ENCODE data around the gene TMEM184B. TPM values are rescaled to one million over a fixed set of nuclear protein-coding genes. Genes with fewer than 3 reads are reported as not detected.

The TMEM184B gene
- total RNA-seq, 1 donor from 2014 or later = 39.1 TPM

DNA sequence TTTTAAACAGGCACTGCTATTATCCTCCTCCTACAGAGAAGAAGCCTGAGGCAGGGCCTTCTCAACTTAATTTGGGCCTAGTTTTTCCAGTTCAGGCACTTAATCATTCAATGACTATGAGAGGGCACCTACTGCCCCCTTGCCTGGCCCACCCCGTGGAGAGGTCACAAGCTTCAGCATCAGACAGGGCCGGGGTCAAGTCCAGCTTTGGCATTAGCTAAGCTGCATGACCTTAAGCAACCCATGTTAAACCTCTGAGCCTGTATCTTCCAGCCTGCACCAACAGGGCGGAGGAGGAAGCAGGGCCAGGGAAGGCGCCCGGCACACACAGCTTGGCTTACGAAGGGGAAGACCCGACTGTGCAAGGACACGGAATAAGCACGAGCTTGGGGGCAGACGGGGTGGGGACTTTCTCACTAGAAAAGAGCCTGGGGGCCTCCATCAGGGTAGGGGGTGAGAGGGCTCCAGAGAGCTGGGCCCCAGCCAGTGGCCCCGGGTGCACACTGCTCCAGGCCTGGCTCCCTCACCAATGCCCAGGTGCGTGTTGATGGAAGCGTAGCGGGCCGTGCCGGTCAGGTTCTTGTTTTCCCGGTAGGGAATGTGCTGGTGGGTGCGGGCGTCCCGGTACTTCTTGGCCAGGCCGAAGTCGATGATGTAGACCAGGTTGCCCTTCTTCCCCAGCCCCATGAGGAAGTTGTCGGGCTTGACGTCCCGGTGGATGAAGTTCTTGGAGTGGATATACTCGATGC, 27.6 kb upstream of the TMEM184B start:
- no peaks in the 10 kb centered on the region for H3K27me3 Mint-ChIP-seq (ENCODE audit: insufficient read depth)
- peaks cover 24% of the 10 kb centered on the region for H3K36me3 Mint-ChIP-seq (ENCODE audit: low read depth)
- no peak overlapping the region for H3K4me3 Mint-ChIP-seq
- peaks cover 3% of the 10 kb centered on the region for H3K4me1 Mint-ChIP-seq (ENCODE audit: low read depth)
- DNase-seq (ENCODE audit: low spot score) = no peak
- H3K27ac Mint-ChIP-seq = no peak overlapping the region
- intact Hi-C loops (cut with micrococcal nuclease) = no loop called here
- H3K9me3 Mint-ChIP-seq = no peaks in the 10 kb centered on the region

DNA sequence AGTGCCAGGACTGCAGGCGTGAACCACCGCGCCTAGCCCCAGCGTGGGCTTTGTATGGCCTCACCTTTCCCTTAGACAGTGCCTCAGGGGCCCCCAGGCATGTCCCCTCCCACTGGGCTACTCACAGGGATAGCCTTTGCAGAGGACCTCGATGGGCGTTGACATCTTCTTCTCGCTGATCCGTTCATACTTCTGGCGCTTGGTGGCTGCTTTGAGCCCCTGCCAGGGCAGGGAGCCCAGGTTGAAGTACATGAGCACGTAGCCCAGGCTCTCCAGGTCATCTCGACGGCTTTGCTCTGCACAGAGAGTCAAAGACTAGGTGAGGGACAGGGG, 26.9 kb upstream of the TMEM184B start:
- Mint-ChIP-seq H3K27ac (no peak overlapping the region), H3K4me3 (no peak overlapping the region), H3K36me3 (ENCODE audit: low read depth) (peaks cover 24% of the 10 kb centered on the region), H3K9me3 (no peaks in the 10 kb centered on the region), H3K27me3 (ENCODE audit: insufficient read depth) (no peaks in the 10 kb centered on the region), H3K4me1 (ENCODE audit: low read depth) (no peaks in the 10 kb centered on the region)
- intact Hi-C loops (cut with micrococcal nuclease) = no loop called here
- DNase-seq (ENCODE audit: low spot score) = no peak

DNA sequence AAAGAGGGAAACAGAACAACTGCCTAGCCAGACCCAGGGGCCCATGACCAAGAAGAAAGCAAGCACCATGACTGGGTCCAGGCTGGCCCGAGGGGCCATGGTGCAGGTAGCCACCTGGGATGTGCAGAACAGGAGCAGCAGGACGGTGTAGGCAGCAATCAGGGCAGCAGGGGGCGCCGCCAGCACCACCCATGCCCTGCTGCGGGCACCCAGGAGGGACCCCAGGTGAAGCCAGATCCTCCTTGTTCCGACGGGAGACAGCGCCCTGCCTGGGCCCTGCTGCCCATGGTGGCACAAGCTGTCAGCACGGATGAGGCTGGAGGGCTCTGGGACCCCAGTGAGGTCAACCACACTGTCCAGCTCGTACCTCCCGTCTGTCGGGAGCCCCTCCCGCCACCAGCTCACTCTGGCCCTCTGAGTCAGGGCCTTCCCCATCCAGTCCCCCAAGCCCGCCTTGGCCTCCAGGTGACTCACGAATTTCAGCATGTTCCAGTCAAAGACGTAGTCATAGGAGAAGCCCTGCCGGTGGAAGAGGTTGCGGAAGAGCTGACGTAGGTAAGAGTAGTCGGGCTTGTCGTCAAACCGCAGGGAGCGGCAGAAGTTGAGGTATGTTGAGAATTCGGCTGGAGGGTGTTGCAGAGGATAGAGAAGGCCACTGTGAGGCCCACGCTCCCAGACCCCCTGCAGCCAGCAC, 25.6 kb upstream of the TMEM184B start:
- Mint-ChIP-seq H3K4me3 (no peak overlapping the region), H3K4me1 (ENCODE audit: low read depth) (no peaks in the 10 kb centered on the region), H3K27ac (no peak overlapping the region), H3K27me3 (ENCODE audit: insufficient read depth) (no peaks in the 10 kb centered on the region), H3K36me3 (ENCODE audit: low read depth) (peaks cover 19% of the 10 kb centered on the region), H3K9me3 (no peaks in the 10 kb centered on the region)
- no peak for DNase-seq (ENCODE audit: low spot score)
- intact Hi-C loops (cut with micrococcal nuclease) = no loop called here

DNA sequence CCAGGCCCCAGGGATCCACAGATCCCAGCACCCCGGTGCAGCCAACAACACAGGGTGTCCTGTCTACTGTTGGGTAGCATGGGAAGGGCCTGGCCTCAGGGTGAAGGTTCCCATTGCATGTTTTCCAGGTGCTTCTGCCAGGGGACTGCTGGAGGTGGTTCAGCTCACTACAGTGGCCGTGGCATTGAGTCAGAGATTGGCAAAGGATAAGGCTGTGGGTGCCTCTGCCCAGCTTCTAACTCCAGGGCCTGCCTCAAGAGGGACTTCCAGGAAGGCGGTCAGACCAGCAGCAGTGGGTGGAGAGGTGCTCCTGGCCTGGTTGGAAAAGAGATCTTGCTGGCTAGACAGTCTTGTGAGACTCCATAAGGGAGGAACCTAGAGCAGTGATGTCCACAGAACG, 23.6 kb upstream of the TMEM184B start:
- no peak for DNase-seq (ENCODE audit: low spot score)
- Mint-ChIP-seq H3K4me3 (no peak overlapping the region), H3K9me3 (no peaks in the 10 kb centered on the region), H3K27ac (no peak overlapping the region), H3K27me3 (ENCODE audit: insufficient read depth) (no peaks in the 10 kb centered on the region), H3K36me3 (ENCODE audit: low read depth) (peaks cover 18% of the 10 kb centered on the region), H3K4me1 (ENCODE audit: low read depth) (no peaks in the 10 kb centered on the region)
- intact Hi-C loops (cut with micrococcal nuclease) = no loop called here

- H3K4me3 Mint-ChIP-seq = no peak overlapping the region
- intact Hi-C loops (cut with micrococcal nuclease) = no loop called here
- no peak overlapping the region for H3K27ac Mint-ChIP-seq
- peaks cover 17% of the 10 kb centered on the region for H3K36me3 Mint-ChIP-seq (ENCODE audit: low read depth)
- no peaks in the 10 kb centered on the region for H3K27me3 Mint-ChIP-seq (ENCODE audit: insufficient read depth)
- H3K9me3 Mint-ChIP-seq = no peaks in the 10 kb centered on the region
- no peak for DNase-seq (ENCODE audit: low spot score)
- no peaks in the 10 kb centered on the region for H3K4me1 Mint-ChIP-seq (ENCODE audit: low read depth)
These were observed 23.1 kb upstream of the TMEM184B start for GRCh38 chr22:38295863-38296262.

DNA sequence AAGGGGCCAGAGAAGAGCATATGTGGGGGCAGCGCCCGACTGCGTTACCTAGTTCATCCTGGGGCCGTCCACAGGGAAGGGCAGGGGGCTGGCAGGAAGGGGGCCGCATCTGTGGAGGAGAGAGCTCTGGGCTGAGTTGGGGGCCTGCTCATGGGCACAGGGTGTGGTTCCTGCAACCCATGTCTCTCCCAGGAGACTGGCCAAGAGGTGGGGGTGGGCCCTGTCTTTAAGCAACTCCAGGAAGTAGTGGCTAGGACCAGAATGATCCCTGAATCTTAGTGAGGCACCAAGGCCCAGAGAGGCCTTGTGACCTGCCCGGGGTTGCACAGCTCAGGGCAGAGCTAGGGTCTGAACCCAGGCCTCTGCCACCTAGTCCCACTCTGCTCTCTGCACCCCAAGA, 22.5 kb upstream of the TMEM184B start:
- Mint-ChIP-seq H3K36me3 (ENCODE audit: low read depth) (peaks cover 14% of the 10 kb centered on the region), H3K4me3 (no peak overlapping the region), H3K9me3 (no peaks in the 10 kb centered on the region), H3K27ac (no peak overlapping the region), H3K4me1 (ENCODE audit: low read depth) (no peaks in the 10 kb centered on the region), H3K27me3 (ENCODE audit: insufficient read depth) (no peaks in the 10 kb centered on the region)
- DNase-seq (ENCODE audit: low spot score) = no peak
- intact Hi-C loops (cut with micrococcal nuclease) = no loop called here

DNA sequence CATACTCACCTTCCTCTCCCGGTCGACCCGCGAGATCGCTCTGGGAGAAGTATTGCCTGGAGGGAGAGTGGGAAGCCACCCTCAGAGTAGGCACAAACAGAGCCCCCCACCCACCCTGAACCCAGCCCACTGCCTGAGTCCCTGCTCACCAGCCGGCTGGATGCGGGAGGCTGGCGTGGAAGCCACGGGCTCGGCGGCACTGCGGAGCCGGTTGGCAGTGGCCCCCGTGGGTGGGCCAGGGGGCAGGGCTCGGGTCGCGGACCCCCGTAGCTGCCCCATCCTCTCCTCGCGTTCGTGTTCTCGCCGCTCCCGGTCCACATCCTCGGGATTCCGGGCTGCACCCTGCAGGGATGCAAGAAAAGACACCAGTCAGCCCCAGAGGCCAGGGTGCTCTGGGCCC, 21.4 kb upstream of the TMEM184B start:
- Mint-ChIP-seq H3K27ac (no peak overlapping the region), H3K9me3 (no peaks in the 10 kb centered on the region), H3K36me3 (ENCODE audit: low read depth) (peaks cover 7% of the 10 kb centered on the region), H3K27me3 (ENCODE audit: insufficient read depth) (no peaks in the 10 kb centered on the region), H3K4me3 (no peak overlapping the region), H3K4me1 (ENCODE audit: low read depth) (no peaks in the 10 kb centered on the region)
- intact Hi-C loops (cut with micrococcal nuclease) = no loop called here
- DNase-seq (ENCODE audit: low spot score) = no peak

GRCh38 chr22:38292694-38293093, 19.9 kb upstream of the TMEM184B start:
- H3K4me3 Mint-ChIP-seq = no peak overlapping the region
- no peaks in the 10 kb centered on the region for H3K9me3 Mint-ChIP-seq
- peaks cover 8% of the 10 kb centered on the region for H3K36me3 Mint-ChIP-seq (ENCODE audit: low read depth)
- H3K27me3 Mint-ChIP-seq (ENCODE audit: insufficient read depth) = no peaks in the 10 kb centered on the region
- intact Hi-C loops (cut with micrococcal nuclease) = no loop called here
- DNase-seq (ENCODE audit: low spot score) = no peak
- H3K27ac Mint-ChIP-seq = no peak overlapping the region
- H3K4me1 Mint-ChIP-seq (ENCODE audit: low read depth) = no peaks in the 10 kb centered on the region

- H3K36me3 Mint-ChIP-seq (ENCODE audit: low read depth) = peaks cover 8% of the 10 kb centered on the region
- H3K9me3 Mint-ChIP-seq = no peaks in the 10 kb centered on the region
- no peaks in the 10 kb centered on the region for H3K27me3 Mint-ChIP-seq (ENCODE audit: insufficient read depth)
- H3K4me1 Mint-ChIP-seq (ENCODE audit: low read depth) = no peaks in the 10 kb centered on the region
- no peak overlapping the region for H3K4me3 Mint-ChIP-seq
- no peak overlapping the region for H3K27ac Mint-ChIP-seq
- DNase-seq (ENCODE audit: low spot score) = no peak
- intact Hi-C loops (cut with micrococcal nuclease) = no loop called here
These were observed 18.5 kb upstream of the TMEM184B start for GRCh38 chr22:38291201-38291777.

DNA sequence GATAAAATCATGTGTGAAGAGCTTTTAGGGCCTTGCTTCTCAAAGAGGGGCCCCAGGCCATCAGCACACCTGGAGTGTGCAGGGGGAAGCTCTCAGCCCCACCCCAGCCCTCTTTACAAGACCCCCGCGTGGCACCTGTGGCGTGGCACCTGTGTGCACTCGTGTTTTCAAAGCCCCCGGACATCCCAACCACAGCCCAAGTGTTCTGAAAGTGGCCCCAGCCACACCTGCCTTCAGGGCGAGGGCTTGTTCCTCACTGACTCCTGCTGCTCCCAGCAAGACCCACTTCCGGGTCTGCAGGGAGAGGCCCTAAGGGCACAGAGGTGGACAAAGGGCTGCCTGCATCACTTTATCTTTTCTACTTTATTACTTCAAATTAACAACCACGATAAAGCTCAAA, 17.5 kb upstream of the TMEM184B start:
- peaks cover 8% of the 10 kb centered on the region for H3K36me3 Mint-ChIP-seq (ENCODE audit: low read depth)
- H3K9me3 Mint-ChIP-seq = no peaks in the 10 kb centered on the region
- intact Hi-C loops (cut with micrococcal nuclease) = no loop called here
- H3K27me3 Mint-ChIP-seq (ENCODE audit: insufficient read depth) = no peaks in the 10 kb centered on the region
- H3K27ac Mint-ChIP-seq = no peak overlapping the region
- no peaks in the 10 kb centered on the region for H3K4me1 Mint-ChIP-seq (ENCODE audit: low read depth)
- no peak overlapping the region for H3K4me3 Mint-ChIP-seq
- DNase-seq (ENCODE audit: low spot score) = no peak

GRCh38 chr22:38289583-38290082, 16.8 kb upstream of the TMEM184B start:
- DNase-seq (ENCODE audit: low spot score) = no peak
- Mint-ChIP-seq H3K27me3 (ENCODE audit: insufficient read depth) (no peaks in the 10 kb centered on the region), H3K4me3 (no peak overlapping the region), H3K36me3 (ENCODE audit: low read depth) (peaks cover 8% of the 10 kb centered on the region), H3K9me3 (no peaks in the 10 kb centered on the region), H3K27ac (no peak overlapping the region), H3K4me1 (ENCODE audit: low read depth) (no peaks in the 10 kb centered on the region)
- intact Hi-C loops (cut with micrococcal nuclease) = no loop called here

- no peak for DNase-seq (ENCODE audit: low spot score)
- no peaks in the 10 kb centered on the region for H3K27me3 Mint-ChIP-seq (ENCODE audit: insufficient read depth)
- no peak overlapping the region for H3K4me3 Mint-ChIP-seq
- intact Hi-C loops (cut with micrococcal nuclease) = no loop called here
- peaks cover 11% of the 10 kb centered on the region for H3K36me3 Mint-ChIP-seq (ENCODE audit: low read depth)
- no peaks in the 10 kb centered on the region for H3K4me1 Mint-ChIP-seq (ENCODE audit: low read depth)
- H3K27ac Mint-ChIP-seq = no peak overlapping the region
- H3K9me3 Mint-ChIP-seq = no peaks in the 10 kb centered on the region
These were observed 14.3 kb upstream of the TMEM184B start for GRCh38 chr22:38286915-38287669.

- Mint-ChIP-seq H3K27me3 (ENCODE audit: insufficient read depth) (no peaks in the 10 kb centered on the region), H3K9me3 (no peaks in the 10 kb centered on the region), H3K36me3 (ENCODE audit: low read depth) (peaks cover 8% of the 10 kb centered on the region), H3K4me3 (no peak overlapping the region), H3K27ac (no peak overlapping the region), H3K4me1 (ENCODE audit: low read depth) (no peaks in the 10 kb centered on the region)
- DNase-seq (ENCODE audit: low spot score) = no peak
- intact Hi-C loops (cut with micrococcal nuclease) = no loop called here
These were observed 12.2 kb upstream of the TMEM184B start for GRCh38 chr22:38285018-38285417.
